B cell (primary cell): ENCODE data around the gene CEP85L.

Experiments used
- CTCF ChIP-seq: fragments of 200-600 bp; IDR thresholded peaks from one replicate; pipeline ENCODE4 v1.8.0; 2022; ENCODE audit warnings: antibody characterized with exemption, mild to moderate bottlenecking
- EZH2 ChIP-seq: IDR thresholded peaks from 2 replicates; pipeline ENCODE4 v1.6.1; 2012; ENCODE audit warnings: borderline replicate concordance, low read depth, mild to moderate bottlenecking, moderate library complexity, low read length; ENCODE audit not compliant: insufficient read depth, poor library complexity, severe bottlenecking

GRCh38 chr6:118645395-118645794 is 6.0 kb downstream of the CEP85L start:
- TF ChIP-seq CTCF, result no peak
- TF ChIP-seq EZH2, result no peak
